GM12878 (cell line): ENCODE data around the gene ANK2. TPM values are rescaled to one million over a fixed set of nuclear protein-coding genes. Genes with fewer than 3 reads are reported as not detected.

Experiments used
- ATAC-seq: fragments of 200-7000 bp; cut with Tn5 transposase; 3 replicates; pipeline ENCODE4 v1.9.1; 2020; ENCODE audit warnings: mild to moderate bottlenecking, moderate library complexity
- BruUV-seq: library from RNA; stranded (reverse); fragments of 400-500 nt; replicated peaks from 2 replicates; lab custom pipeline; 2021; lab: Mats Ljungman, UMichigan
- CTCF ChIA-PET: fragments of 300-600 bp; sonication (Branson Sonifier 250); formaldehyde crosslinking; extraction: SDS; loops from one replicate; lab custom pipeline; 2021; ENCODE audit warnings: inconsistent platforms; lab: Yijun Ruan, JAX
- POLR2A ChIA-PET: fragments of 350-600 bp; formaldehyde crosslinking; extraction: SDS; loops from one replicate; lab custom pipeline; 2021; ENCODE audit warnings: inconsistent platforms; lab: Charles Lee
- RAD21 ChIA-PET: fragments of 300-600 bp; sonication (Branson Sonifier 250); formaldehyde crosslinking; loops from one replicate; lab custom pipeline; 2023; ENCODE audit warnings: antibody characterized with exemption; ENCODE audit not compliant: unreplicated experiment; lab: Charles Lee
- SMC1A ChIA-PET: fragments of 300-600 bp; sonication (Branson Sonifier 250); formaldehyde crosslinking; loops from one replicate; lab custom pipeline; 2023; ENCODE audit not compliant: unreplicated experiment, uncharacterized antibody; lab: Charles Lee
- DNase-seq: peaks from one replicate; pipeline ENCODE4 v3.0.0-alpha.2; 2011; ENCODE audit warnings: low read depth, low spot score
- FAIRE-seq: peaks from 3 replicates; lab custom pipeline; 2011; peaks lifted over from hg19 to GRCh38; lab: Jason Lieb, UNC
- H2AFZ ChIP-seq: 2 replicates; pipeline ENCODE4 v1.6.0; 2011; ENCODE audit warnings: low read depth, low read length, control low read depth; ENCODE audit not compliant: control insufficient read depth
- H3K27ac ChIP-seq: 2 replicates; pipeline ENCODE4 v1.5.1; 2011; ENCODE audit warnings: control low read depth; ENCODE audit not compliant: control insufficient read depth, insufficient read depth
- H3K27me3 ChIP-seq, 2 experiments: replicated peaks in 1 of 2; 2 replicates each; pipeline versions ENCODE4 v1.6.0 to v1.6.1; 2011; ENCODE audit warnings: low read length in 1 of 2; ENCODE audit not compliant: control insufficient read depth in 2 of 2, insufficient read depth in 2 of 2
- H3K36me3 ChIP-seq, 2 experiments: 2 replicates each; pipeline ENCODE4 v1.5.1; 2011; ENCODE audit warnings: low read length in 1 of 2; ENCODE audit not compliant: control insufficient read depth in 2 of 2, insufficient read depth in 2 of 2
- H3K4me1 ChIP-seq: 2 replicates; pipeline ENCODE4 v1.6.1; 2011; ENCODE audit warnings: mild to moderate bottlenecking, low read length, moderate library complexity, mixed read lengths; ENCODE audit not compliant: control insufficient read depth, insufficient read depth
- H3K4me2 ChIP-seq: 2 replicates; pipeline ENCODE4 v1.6.0; 2011; ENCODE audit warnings: control low read depth; ENCODE audit not compliant: control insufficient read depth, insufficient read depth
- H3K4me3 ChIP-seq: fragments of 200-600 bp; sonication (generic); 2 replicates; pipeline ENCODE4 v1.5.1; 2016
- H3K79me2 ChIP-seq: 2 replicates; pipeline ENCODE4 v1.6.0; 2011; ENCODE audit warnings: low read length; ENCODE audit not compliant: control insufficient read depth, insufficient read depth
- H3K9ac ChIP-seq: 2 replicates; pipeline ENCODE4 v1.8.0; 2011; ENCODE audit warnings: low read length, control low read depth, mixed read lengths; ENCODE audit not compliant: control insufficient read depth, insufficient read depth
- H3K9me3 ChIP-seq: replicated peaks from 3 replicates; pipeline ENCODE4 v1.5.1; 2011; ENCODE audit warnings: mild to moderate bottlenecking, low read length; ENCODE audit not compliant: control insufficient read depth, insufficient read depth
- H4K20me1 ChIP-seq: 2 replicates; pipeline ENCODE4 v1.6.0; 2011; ENCODE audit not compliant: control insufficient read depth, insufficient read depth
- BCL11A ChIP-seq: IDR thresholded peaks from 2 replicates; pipeline ENCODE4 v1.6.1; 2011; ENCODE audit warnings: low read depth, low read length
- BMI1 ChIP-seq: fragments of 450-650 bp; IDR thresholded peaks from 2 replicates; pipeline ENCODE4 v1.6.1; 2016; ENCODE audit warnings: mild to moderate bottlenecking, moderate library complexity, borderline replicate concordance
- CREB1 ChIP-seq: IDR thresholded peaks from 2 replicates; pipeline ENCODE4 v1.6.1; 2012; ENCODE audit warnings: low read depth, mild to moderate bottlenecking, inconsistent platforms
- HDAC2 ChIP-seq: fragments of 200-600 bp; sonication (generic); IDR thresholded peaks from 2 replicates; pipeline ENCODE4 v1.6.1; 2017
- MEF2B ChIP-seq: fragments of 450-650 bp; IDR thresholded peaks from 2 replicates; pipeline ENCODE4 v1.6.1; 2018; ENCODE audit warnings: mild to moderate bottlenecking, moderate library complexity; ENCODE audit not compliant: partially characterized antibody, poor library complexity, severe bottlenecking
- NR2F1 ChIP-seq: fragments of 450-650 bp; conservative IDR thresholded peaks from 2 replicates; pipeline ENCODE4 v1.6.1; 2017; ENCODE audit warnings: mild to moderate bottlenecking
- RBBP5 ChIP-seq: fragments of 200-600 bp; sonication (generic); conservative IDR thresholded peaks from 2 replicates; pipeline ENCODE4 v1.6.1; 2016
- SIN3A ChIP-seq: IDR thresholded peaks from 2 replicates; pipeline ENCODE4 v1.6.1; 2012; ENCODE audit warnings: low read depth, low read length, improper control_type of control experiment
- SUZ12 ChIP-seq: fragments of 200-600 bp; sonication (generic); IDR thresholded peaks from one replicate; pipeline ENCODE4 v1.6.1; 2018; ENCODE audit warnings: antibody characterized with exemption, mild to moderate bottlenecking; ENCODE audit not compliant: unreplicated experiment
- WGBS: methylation state at CpG from one replicate; pipeline ENCODE4 v1.1.6; 2016; ENCODE audit warnings: low lambda C conversion rate; ENCODE audit not compliant: insufficient replicate concordance, insufficient coverage; ENCODE audit errors: missing lambda C conversion rate; 5-methylcytosine and 5-hydroxymethylcytosine counted together
- in situ Hi-C: fragments of 300-500 bp; cut with MboI; formaldehyde crosslinking; loops from 9 replicates; pipeline ENCODE4 v1.14.3; 2018; ENCODE audit warnings: mixed read lengths
- intact Hi-C: fragments of 100-400 bp; cut with micrococcal nuclease; formaldehyde crosslinking; loops from one replicate; pipeline ENCODE4 v1.14.2; 2022; ENCODE audit not compliant: unreplicated experiment
- polyA plus RNA-seq, 11 experiments: library from polyadenylated mRNA; depleted of rRNA in 4 of 11; unstranded in 6 of 11; stranded (reverse) in 5 of 11; fragments of >200 nt; fragmentation: Nextera tagmentation in 4 of 11; fragmentation: Illumina TruSeq in 1 of 11; extraction: Ambion mirVana in 4 of 11; extraction: Trizol in 1 of 11; gene quantifications; 1 replicate in 1 of 11; 2 replicates in 10 of 11; pipeline versions ENCODE4 v1.2.1 to v1.2.3, GENCODE V29; 2011 to 2016; ENCODE audit warnings: inconsistent platforms in 2 of 11, missing spikeins in 2 of 11, low read depth in 1 of 11
- total RNA-seq, 4 experiments: library from RNA; depleted of rRNA in 3 of 4; stranded (reverse); fragments of >200 nt in 3 of 4; fragmentation: Illumina TruSeq in 1 of 4; extraction: Trizol in 1 of 4; gene quantifications; 2 replicates each; pipeline versions ENCODE4 v1.2.1 to v1.2.3, GENCODE V29; 2013 to 2021
- TF ChIP-seq, protein P1 (sequence below): IDR thresholded peaks from 2 replicates; pipeline ENCODE4 v1.6.1; 2011; ENCODE audit warnings: low read depth, mild to moderate bottlenecking, low read length, moderate library complexity, borderline replicate concordance; ENCODE audit errors: extremely low read depth
- TF ChIP-seq, protein P2 (sequence below): fragments of 450-650 bp; formaldehyde crosslinking; IDR thresholded peaks from 2 replicates; pipeline ENCODE4 v1.5.0; 2022; ENCODE audit warnings: mild to moderate bottlenecking, missing genetic modification characterization
- TF ChIP-seq, protein P3 (sequence below): fragments of 450-650 bp; IDR thresholded peaks from 2 replicates; pipeline ENCODE4 v1.6.1; 2017; ENCODE audit warnings: mild to moderate bottlenecking, low read depth, inconsistent platforms; ENCODE audit not compliant: poor library complexity, severe bottlenecking
- TF ChIP-seq, protein P4 (sequence below): fragments of 450-650 bp; IDR thresholded peaks from 2 replicates; pipeline ENCODE4 v1.6.1; 2016; ENCODE audit warnings: mild to moderate bottlenecking, moderate library complexity, borderline replicate concordance

The ANK2 gene
- total and polyA plus RNA-seq, 10 of the 15 experiments (the other 5 are each of a cell fraction or from before 2014, with no cell fraction given), result 1.6 to 13.0 (median 4.1) TPM

DNA sequence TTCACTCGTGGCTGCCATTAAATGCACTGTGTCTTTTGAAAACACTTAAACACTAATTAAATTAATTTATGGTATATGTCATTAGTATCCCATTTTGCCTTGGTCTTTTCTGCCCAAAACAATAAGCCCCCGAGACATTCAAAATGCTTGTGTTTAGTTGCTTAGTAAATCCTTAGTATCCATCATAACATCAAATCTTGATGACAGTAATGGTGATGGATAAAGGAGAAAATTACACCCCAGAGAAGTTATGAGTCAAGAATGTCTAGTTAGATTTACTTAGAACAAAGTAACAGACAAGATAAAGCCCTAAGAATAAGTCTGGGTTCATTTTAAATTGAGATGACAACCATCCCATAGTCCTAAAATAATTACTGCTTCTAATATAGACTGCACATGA lies 21.3 kb downstream of the ANK2 start:
- Histone ChIP-seq H3K4me2 (no peak overlapping the region), H3K9me3 (no peaks in the 10 kb centered on the region), H3K79me2 (no peaks in the 10 kb centered on the region), H2AFZ (no peak overlapping the region), H3K4me3 (no peak overlapping the region), H4K20me1 (no peaks in the 10 kb centered on the region), H3K27ac (no peak overlapping the region), H3K9ac (no peak overlapping the region), H3K4me1 (no peaks in the 10 kb centered on the region), H3K27me3 (no peaks in the 10 kb centered on the region), H3K36me3 (no peaks in the 10 kb centered on the region)
- RAD21 ChIA-PET, result no interaction called here
- no TSS peak for BruUV-seq
- DNase-seq (no peak), ATAC-seq (no peak), FAIRE-seq (no peak)
- TF ChIP-seq, protein P1, sequence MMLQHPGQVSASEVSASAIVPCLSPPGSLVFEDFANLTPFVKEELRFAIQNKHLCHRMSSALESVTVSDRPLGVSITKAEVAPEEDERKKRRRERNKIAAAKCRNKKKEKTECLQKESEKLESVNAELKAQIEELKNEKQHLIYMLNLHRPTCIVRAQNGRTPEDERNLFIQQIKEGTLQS, result no peak
- TF ChIP-seq, protein P2, sequence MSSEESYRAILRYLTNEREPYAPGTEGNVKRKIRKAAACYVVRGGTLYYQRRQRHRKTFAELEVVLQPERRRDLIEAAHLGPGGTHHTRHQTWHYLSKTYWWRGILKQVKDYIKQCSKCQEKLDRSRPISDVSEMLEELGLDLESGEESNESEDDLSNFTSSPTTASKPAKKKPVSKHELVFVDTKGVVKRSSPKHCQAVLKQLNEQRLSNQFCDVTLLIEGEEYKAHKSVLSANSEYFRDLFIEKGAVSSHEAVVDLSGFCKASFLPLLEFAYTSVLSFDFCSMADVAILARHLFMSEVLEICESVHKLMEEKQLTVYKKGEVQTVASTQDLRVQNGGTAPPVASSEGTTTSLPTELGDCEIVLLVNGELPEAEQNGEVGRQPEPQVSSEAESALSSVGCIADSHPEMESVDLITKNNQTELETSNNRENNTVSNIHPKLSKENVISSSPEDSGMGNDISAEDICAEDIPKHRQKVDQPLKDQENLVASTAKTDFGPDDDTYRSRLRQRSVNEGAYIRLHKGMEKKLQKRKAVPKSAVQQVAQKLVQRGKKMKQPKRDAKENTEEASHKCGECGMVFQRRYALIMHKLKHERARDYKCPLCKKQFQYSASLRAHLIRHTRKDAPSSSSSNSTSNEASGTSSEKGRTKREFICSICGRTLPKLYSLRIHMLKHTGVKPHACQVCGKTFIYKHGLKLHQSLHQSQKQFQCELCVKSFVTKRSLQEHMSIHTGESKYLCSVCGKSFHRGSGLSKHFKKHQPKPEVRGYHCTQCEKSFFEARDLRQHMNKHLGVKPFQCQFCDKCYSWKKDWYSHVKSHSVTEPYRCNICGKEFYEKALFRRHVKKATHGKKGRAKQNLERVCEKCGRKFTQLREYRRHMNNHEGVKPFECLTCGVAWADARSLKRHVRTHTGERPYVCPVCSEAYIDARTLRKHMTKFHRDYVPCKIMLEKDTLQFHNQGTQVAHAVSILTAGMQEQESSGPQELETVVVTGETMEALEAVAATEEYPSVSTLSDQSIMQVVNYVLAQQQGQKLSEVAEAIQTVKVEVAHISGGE (CRISPR knock-in tag), result no peak
- TF ChIP-seq HDAC2 (no peak), MEF2B (no peak), CREB1 (no peak), SIN3A (no peak), SUZ12 (no peak), NR2F1 (no peak), BMI1 (no peak), BCL11A (no peak), RBBP5 (no peak)
- TF ChIP-seq, protein P3, sequence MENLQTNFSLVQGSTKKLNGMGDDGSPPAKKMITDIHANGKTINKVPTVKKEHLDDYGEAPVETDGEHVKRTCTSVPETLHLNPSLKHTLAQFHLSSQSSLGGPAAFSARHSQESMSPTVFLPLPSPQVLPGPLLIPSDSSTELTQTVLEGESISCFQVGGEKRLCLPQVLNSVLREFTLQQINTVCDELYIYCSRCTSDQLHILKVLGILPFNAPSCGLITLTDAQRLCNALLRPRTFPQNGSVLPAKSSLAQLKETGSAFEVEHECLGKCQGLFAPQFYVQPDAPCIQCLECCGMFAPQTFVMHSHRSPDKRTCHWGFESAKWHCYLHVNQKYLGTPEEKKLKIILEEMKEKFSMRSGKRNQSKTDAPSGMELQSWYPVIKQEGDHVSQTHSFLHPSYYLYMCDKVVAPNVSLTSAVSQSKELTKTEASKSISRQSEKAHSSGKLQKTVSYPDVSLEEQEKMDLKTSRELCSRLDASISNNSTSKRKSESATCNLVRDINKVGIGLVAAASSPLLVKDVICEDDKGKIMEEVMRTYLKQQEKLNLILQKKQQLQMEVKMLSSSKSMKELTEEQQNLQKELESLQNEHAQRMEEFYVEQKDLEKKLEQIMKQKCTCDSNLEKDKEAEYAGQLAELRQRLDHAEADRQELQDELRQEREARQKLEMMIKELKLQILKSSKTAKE, result no peak
- TF ChIP-seq, protein P4, sequence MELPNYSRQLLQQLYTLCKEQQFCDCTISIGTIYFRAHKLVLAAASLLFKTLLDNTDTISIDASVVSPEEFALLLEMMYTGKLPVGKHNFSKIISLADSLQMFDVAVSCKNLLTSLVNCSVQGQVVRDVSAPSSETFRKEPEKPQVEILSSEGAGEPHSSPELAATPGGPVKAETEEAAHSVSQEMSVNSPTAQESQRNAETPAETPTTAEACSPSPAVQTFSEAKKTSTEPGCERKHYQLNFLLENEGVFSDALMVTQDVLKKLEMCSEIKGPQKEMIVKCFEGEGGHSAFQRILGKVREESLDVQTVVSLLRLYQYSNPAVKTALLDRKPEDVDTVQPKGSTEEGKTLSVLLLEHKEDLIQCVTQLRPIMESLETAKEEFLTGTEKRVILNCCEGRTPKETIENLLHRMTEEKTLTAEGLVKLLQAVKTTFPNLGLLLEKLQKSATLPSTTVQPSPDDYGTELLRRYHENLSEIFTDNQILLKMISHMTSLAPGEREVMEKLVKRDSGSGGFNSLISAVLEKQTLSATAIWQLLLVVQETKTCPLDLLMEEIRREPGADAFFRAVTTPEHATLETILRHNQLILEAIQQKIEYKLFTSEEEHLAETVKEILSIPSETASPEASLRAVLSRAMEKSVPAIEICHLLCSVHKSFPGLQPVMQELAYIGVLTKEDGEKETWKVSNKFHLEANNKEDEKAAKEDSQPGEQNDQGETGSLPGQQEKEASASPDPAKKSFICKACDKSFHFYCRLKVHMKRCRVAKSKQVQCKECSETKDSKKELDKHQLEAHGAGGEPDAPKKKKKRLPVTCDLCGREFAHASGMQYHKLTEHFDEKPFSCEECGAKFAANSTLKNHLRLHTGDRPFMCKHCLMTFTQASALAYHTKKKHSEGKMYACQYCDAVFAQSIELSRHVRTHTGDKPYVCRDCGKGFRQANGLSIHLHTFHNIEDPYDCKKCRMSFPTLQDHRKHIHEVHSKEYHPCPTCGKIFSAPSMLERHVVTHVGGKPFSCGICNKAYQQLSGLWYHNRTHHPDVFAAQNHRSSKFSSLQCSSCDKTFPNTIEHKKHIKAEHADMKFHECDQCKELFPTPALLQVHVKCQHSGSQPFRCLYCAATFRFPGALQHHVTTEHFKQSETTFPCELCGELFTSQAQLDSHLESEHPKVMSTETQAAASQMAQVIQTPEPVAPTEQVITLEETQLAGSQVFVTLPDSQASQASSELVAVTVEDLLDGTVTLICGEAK, result no peak
- CTCF ChIA-PET, result no interaction called here
- in situ Hi-C loops (no loop called here), intact Hi-C loops (no loop called here)
- WGBS, result 22% methylated on average over 2 of the region's 2 CpGs
- POLR2A ChIA-PET, result no interaction called here
- SMC1A ChIA-PET, result no interaction called here
